ENCODE measurements around the gene SMG6.

DNA sequence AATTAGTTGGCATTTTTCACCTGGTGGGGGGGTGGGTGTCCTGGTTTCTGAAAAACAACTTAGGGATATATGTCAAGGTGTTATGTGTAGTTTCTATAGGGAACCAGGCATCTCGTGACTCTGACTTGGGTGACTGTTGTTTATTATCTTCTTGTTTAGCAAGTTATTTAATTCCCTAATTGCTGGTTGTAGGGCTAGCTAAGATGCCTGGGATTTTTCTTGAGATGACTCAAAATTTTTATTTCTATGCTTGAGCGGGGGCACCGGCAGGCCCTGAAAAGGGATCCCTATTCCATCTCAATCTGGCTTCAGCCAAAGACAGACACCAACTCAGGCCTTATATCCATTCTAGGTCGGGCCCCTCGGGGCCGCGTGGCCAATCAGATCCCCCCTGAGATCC, 270.4 kb downstream of the SMG6 start:
- TF ChIP-seq, protein P1, sequence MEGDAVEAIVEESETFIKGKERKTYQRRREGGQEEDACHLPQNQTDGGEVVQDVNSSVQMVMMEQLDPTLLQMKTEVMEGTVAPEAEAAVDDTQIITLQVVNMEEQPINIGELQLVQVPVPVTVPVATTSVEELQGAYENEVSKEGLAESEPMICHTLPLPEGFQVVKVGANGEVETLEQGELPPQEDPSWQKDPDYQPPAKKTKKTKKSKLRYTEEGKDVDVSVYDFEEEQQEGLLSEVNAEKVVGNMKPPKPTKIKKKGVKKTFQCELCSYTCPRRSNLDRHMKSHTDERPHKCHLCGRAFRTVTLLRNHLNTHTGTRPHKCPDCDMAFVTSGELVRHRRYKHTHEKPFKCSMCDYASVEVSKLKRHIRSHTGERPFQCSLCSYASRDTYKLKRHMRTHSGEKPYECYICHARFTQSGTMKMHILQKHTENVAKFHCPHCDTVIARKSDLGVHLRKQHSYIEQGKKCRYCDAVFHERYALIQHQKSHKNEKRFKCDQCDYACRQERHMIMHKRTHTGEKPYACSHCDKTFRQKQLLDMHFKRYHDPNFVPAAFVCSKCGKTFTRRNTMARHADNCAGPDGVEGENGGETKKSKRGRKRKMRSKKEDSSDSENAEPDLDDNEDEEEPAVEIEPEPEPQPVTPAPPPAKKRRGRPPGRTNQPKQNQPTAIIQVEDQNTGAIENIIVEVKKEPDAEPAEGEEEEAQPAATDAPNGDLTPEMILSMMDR (IDR thresholded peaks at IDR 0.05), result no peak
- no peak for TF ChIP-seq POLR2AphosphoS5 (IDR thresholded peaks at IDR 0.05)
- TF ChIP-seq POLR2A (IDR thresholded peaks at IDR 0.05), result no peak
